BE2C (cell line): ENCODE measurements around the gene HIVEP2.

Experiments used
- DNase-seq: peaks from one replicate; pipeline ENCODE4 v3.0.0-alpha.2; 2020
- H3K27me3 ChIP-seq: fragments of 250-450 bp; sonication (Bioruptor Pico); 2 replicates; pipeline ENCODE4 v1.5.1; 2020; ENCODE audit warnings: mild to moderate bottlenecking
- H3K36me3 ChIP-seq: fragments of 250-450 bp; sonication (Bioruptor Pico); 2 replicates; pipeline ENCODE4 v1.5.1; 2020; ENCODE audit warnings: mild to moderate bottlenecking
- H3K4me1 ChIP-seq: fragments of 250-450 bp; sonication (Bioruptor Pico); 2 replicates; pipeline ENCODE4 v1.5.1; 2020
- H3K4me3 ChIP-seq: 2 replicates; pipeline ENCODE4 v1.5.1; 2011; ENCODE audit warnings: low read depth, low read length
- H3K9me3 ChIP-seq: fragments of 250-450 bp; sonication (Bioruptor Pico); 2 replicates; pipeline ENCODE4 v1.5.1; 2020
- CTCF ChIP-seq: IDR thresholded peaks from 2 replicates; pipeline ENCODE4 v1.5.1; 2012; ENCODE audit warnings: mild to moderate bottlenecking, low read depth, low read length

The HIVEP2 gene

GRCh38 chr6:142918339-142919042 is 26.5 kb downstream of the HIVEP2 start:
- H3K4me3 ChIP-seq, result no peak overlapping the region
- H3K36me3 ChIP-seq, result no peaks in the 10 kb centered on the region
- DNase-seq, result no peak
- H3K9me3 ChIP-seq, result no peaks in the 10 kb centered on the region
- no peaks in the 10 kb centered on the region for H3K4me1 ChIP-seq
- peaks cover 6% of the 10 kb centered on the region; the same call in 1 of the 2 replicates for H3K27me3 ChIP-seq
- TF ChIP-seq CTCF, result no peak

- no peaks in the 10 kb centered on the region for H3K36me3 ChIP-seq
- TF ChIP-seq CTCF, result no peak
- no peak for DNase-seq
- H3K4me1 ChIP-seq, result no peaks in the 10 kb centered on the region
- no peaks in the 10 kb centered on the region for H3K9me3 ChIP-seq
- peaks cover 6% of the 10 kb centered on the region; the same call in 1 of the 2 replicates for H3K27me3 ChIP-seq
- H3K4me3 ChIP-seq, result no peak overlapping the region
Measured at GRCh38 chr6:142916881-142917280, 28.1 kb downstream of the HIVEP2 start.

- DNase-seq, result no peak
- Histone ChIP-seq H3K27me3 (peaks cover 3% of the 10 kb centered on the region; the same call in 1 of the 2 replicates), H3K4me3 (no peak overlapping the region), H3K4me1 (no peaks in the 10 kb centered on the region), H3K36me3 (no peaks in the 10 kb centered on the region), H3K9me3 (no peaks in the 10 kb centered on the region)
- TF ChIP-seq CTCF, result no peak
Measured at GRCh38 chr6:142914937-142915697, 29.9 kb downstream of the HIVEP2 start.

GRCh38 chr6:142914369-142914768 is 30.6 kb downstream of the HIVEP2 start:
- H3K4me3 ChIP-seq, result no peak overlapping the region
- no peak for DNase-seq
- H3K4me1 ChIP-seq, result no peaks in the 10 kb centered on the region
- peaks cover 3% of the 10 kb centered on the region; the same call in 1 of the 2 replicates for H3K27me3 ChIP-seq
- H3K9me3 ChIP-seq, result no peaks in the 10 kb centered on the region
- no peak for TF ChIP-seq CTCF
- no peaks in the 10 kb centered on the region for H3K36me3 ChIP-seq

GRCh38 chr6:142913511-142914047 is 31.4 kb downstream of the HIVEP2 start:
- no peak for TF ChIP-seq CTCF
- Histone ChIP-seq H3K36me3 (no peaks in the 10 kb centered on the region), H3K27me3 (peaks cover 2% of the 10 kb centered on the region; the same call in 1 of the 2 replicates), H3K4me1 (no peaks in the 10 kb centered on the region), H3K4me3 (no peak overlapping the region), H3K9me3 (no peaks in the 10 kb centered on the region)
- DNase-seq, result no peak
